ENCODE data around the gene SRY. TPM values are rescaled to one million over a fixed set of nuclear protein-coding genes. Genes with fewer than 3 reads are reported as not detected.

SRY gene
- total and polyA plus RNA-seq, 10 of the 15 experiments (the other 5 are each of a cell fraction or from before 2014, with no cell fraction given): not detected

DNA sequence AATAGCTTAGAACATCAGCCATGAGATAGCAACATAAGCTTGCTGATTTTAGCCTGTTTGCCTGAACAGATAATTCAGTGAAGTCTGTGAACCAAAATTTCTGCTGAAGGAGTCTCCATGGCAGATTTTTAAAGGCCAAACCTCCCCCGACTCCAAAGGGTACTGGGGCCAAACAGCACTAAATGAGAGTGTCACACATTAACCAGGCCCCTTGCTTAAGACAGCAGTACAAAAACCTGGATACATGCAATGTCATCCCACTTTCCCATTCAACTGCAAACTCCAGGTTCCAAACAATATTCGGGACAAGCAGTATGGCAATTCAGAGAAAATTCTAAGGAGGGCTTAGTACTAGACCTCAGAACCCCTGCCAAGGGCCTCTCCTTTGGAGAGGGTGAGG is 49.6 kb upstream of the SRY start:
- no CpG with 5 or more reads among the region's 2 CpGs for WGBS (ENCODE audit: insufficient coverage, insufficient replicate concordance, low lambda C conversion rate, missing lambda C conversion rate)
- no peak for FAIRE-seq
- POLR2A ChIA-PET: no interaction called here

GRCh38 chrY:2835230-2835629 is 47.7 kb upstream of the SRY start:
- H3K36me3 ChIP-seq (ENCODE audit: control insufficient read depth in 2 of 2, insufficient read depth in 2 of 2, low read length in 1 of 2): no peaks in the 10 kb centered on the region
- no peak overlapping the region for H3K4me2 ChIP-seq (ENCODE audit: control insufficient read depth, insufficient read depth)
- H3K79me2 ChIP-seq (ENCODE audit: control insufficient read depth, insufficient read depth, low read length): no peaks in the 10 kb centered on the region
- no peak for ATAC-seq
- H3K4me3 ChIP-seq: no peak overlapping the region
- H2AFZ ChIP-seq (ENCODE audit: control insufficient read depth, low read depth, low read length): no peak overlapping the region
- ChIA-PET RAD21 (ENCODE audit: unreplicated experiment) (no interaction called here), CTCF (no interaction called here), POLR2A (no interaction called here), SMC1A (ENCODE audit: uncharacterized antibody, unreplicated experiment) (no interaction called here)
- no peaks in the 10 kb centered on the region for H3K9me3 ChIP-seq (replicated peaks; ENCODE audit: control insufficient read depth, insufficient read depth, low read length)
- no peak overlapping the region for H3K9ac ChIP-seq (ENCODE audit: control insufficient read depth, insufficient read depth, low read length)
- no peaks in the 10 kb centered on the region for H3K27me3 ChIP-seq (replicated peaks in 1 of 2; ENCODE audit: control insufficient read depth in 2 of 2, insufficient read depth in 2 of 2, low read length in 1 of 2)
- BruUV-seq (replicated peaks): no TSS peak
- H4K20me1 ChIP-seq (ENCODE audit: control insufficient read depth, insufficient read depth): no peaks in the 10 kb centered on the region
- DNase-seq (ENCODE audit: low read depth, low spot score): no peak
- intact Hi-C loops (cut with micrococcal nuclease; ENCODE audit: unreplicated experiment) (no loop called here), in situ Hi-C loops (cut with MboI) (no loop called here)
- no peak overlapping the region for H3K27ac ChIP-seq (ENCODE audit: control insufficient read depth, insufficient read depth)
- no peaks in the 10 kb centered on the region for H3K4me1 ChIP-seq (ENCODE audit: control insufficient read depth, insufficient read depth, low read length)
- FAIRE-seq: no peak
- TF ChIP-seq EZH2 (IDR thresholded peaks at IDR 0.05; ENCODE audit: borderline replicate concordance, control insufficient read depth, low read depth, low read length) (no peak), PBX3 (IDR thresholded peaks at IDR 0.05; ENCODE audit: insufficient replicate concordance, low read depth, low read length) (no peak), CBX5 (IDR thresholded peaks at IDR 0.05; ENCODE audit: low read depth) (no peak), RFX5 (IDR thresholded peaks at IDR 0.05; ENCODE audit: low read depth, low read length) (no peak), BACH1 (IDR thresholded peaks at IDR 0.05; ENCODE audit: borderline replicate concordance) (no peak), TBL1XR1 (IDR thresholded peaks at IDR 0.05; ENCODE audit: low read depth, low read length) (no peak), PML (IDR thresholded peaks at IDR 0.05; ENCODE audit: low read length) (no peak)
- TF ChIP-seq, protein P1, sequence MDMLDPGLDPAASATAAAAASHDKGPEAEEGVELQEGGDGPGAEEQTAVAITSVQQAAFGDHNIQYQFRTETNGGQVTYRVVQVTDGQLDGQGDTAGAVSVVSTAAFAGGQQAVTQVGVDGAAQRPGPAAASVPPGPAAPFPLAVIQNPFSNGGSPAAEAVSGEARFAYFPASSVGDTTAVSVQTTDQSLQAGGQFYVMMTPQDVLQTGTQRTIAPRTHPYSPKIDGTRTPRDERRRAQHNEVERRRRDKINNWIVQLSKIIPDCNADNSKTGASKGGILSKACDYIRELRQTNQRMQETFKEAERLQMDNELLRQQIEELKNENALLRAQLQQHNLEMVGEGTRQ (IDR thresholded peaks at IDR 0.05; ENCODE audit: borderline replicate concordance, low read depth, low read length): no peak
- TF ChIP-seq, protein P2, sequence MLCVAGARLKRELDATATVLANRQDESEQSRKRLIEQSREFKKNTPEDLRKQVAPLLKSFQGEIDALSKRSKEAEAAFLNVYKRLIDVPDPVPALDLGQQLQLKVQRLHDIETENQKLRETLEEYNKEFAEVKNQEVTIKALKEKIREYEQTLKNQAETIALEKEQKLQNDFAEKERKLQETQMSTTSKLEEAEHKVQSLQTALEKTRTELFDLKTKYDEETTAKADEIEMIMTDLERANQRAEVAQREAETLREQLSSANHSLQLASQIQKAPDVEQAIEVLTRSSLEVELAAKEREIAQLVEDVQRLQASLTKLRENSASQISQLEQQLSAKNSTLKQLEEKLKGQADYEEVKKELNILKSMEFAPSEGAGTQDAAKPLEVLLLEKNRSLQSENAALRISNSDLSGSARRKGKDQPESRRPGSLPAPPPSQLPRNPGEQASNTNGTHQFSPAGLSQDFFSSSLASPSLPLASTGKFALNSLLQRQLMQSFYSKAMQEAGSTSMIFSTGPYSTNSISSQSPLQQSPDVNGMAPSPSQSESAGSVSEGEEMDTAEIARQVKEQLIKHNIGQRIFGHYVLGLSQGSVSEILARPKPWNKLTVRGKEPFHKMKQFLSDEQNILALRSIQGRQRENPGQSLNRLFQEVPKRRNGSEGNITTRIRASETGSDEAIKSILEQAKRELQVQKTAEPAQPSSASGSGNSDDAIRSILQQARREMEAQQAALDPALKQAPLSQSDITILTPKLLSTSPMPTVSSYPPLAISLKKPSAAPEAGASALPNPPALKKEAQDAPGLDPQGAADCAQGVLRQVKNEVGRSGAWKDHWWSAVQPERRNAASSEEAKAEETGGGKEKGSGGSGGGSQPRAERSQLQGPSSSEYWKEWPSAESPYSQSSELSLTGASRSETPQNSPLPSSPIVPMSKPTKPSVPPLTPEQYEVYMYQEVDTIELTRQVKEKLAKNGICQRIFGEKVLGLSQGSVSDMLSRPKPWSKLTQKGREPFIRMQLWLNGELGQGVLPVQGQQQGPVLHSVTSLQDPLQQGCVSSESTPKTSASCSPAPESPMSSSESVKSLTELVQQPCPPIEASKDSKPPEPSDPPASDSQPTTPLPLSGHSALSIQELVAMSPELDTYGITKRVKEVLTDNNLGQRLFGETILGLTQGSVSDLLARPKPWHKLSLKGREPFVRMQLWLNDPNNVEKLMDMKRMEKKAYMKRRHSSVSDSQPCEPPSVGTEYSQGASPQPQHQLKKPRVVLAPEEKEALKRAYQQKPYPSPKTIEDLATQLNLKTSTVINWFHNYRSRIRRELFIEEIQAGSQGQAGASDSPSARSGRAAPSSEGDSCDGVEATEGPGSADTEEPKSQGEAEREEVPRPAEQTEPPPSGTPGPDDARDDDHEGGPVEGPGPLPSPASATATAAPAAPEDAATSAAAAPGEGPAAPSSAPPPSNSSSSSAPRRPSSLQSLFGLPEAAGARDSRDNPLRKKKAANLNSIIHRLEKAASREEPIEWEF (IDR thresholded peaks at IDR 0.05; ENCODE audit: insufficient replicate concordance, low read depth, low read length): no peak

More for the DNA sequence above, 49.6 kb upstream of the SRY start:
- no peaks in the 10 kb centered on the region for H3K9me3 ChIP-seq (replicated peaks; ENCODE audit: control insufficient read depth, insufficient read depth, low read length)
- H3K27ac ChIP-seq (ENCODE audit: control insufficient read depth, insufficient read depth): no peak overlapping the region
- TF ChIP-seq SREBF2 (IDR thresholded peaks at IDR 0.05; ENCODE audit: low read length) (no peak), FOS (IDR thresholded peaks at IDR 0.05; ENCODE audit: borderline replicate concordance, extremely low read depth, insufficient read length) (no peak), NFYB (IDR thresholded peaks at IDR 0.05; ENCODE audit: insufficient read depth, low read depth, low read length) (no peak), YBX1 (IDR thresholded peaks at IDR 0.05) (no peak), MXI1 (IDR thresholded peaks at IDR 0.05; ENCODE audit: low read depth, low read length) (no peak), POLR2AphosphoS5 (IDR thresholded peaks at IDR 0.05; ENCODE audit: low read length) (no peak), RBBP5 (conservative IDR thresholded peaks at IDR 0.05) (no peak)
- no peak overlapping the region for H3K4me3 ChIP-seq
- no peaks in the 10 kb centered on the region for H3K27me3 ChIP-seq (replicated peaks in 1 of 2; ENCODE audit: control insufficient read depth in 2 of 2, insufficient read depth in 2 of 2, low read length in 1 of 2)
- no peak overlapping the region for H3K4me2 ChIP-seq (ENCODE audit: control insufficient read depth, insufficient read depth)
- intact Hi-C loops (cut with micrococcal nuclease; ENCODE audit: unreplicated experiment) (no loop called here), in situ Hi-C loops (cut with MboI) (no loop called here)
- ChIA-PET SMC1A (ENCODE audit: uncharacterized antibody, unreplicated experiment) (no interaction called here), CTCF (no interaction called here), RAD21 (ENCODE audit: unreplicated experiment) (no interaction called here)
- H3K4me1 ChIP-seq (ENCODE audit: control insufficient read depth, insufficient read depth, low read length): no peaks in the 10 kb centered on the region
- H2AFZ ChIP-seq (ENCODE audit: control insufficient read depth, low read depth, low read length): no peak overlapping the region
- no peaks in the 10 kb centered on the region for H4K20me1 ChIP-seq (ENCODE audit: control insufficient read depth, insufficient read depth)
- H3K36me3 ChIP-seq (ENCODE audit: control insufficient read depth in 2 of 2, insufficient read depth in 2 of 2, low read length in 1 of 2): no peaks in the 10 kb centered on the region
- ATAC-seq: no peak
- H3K9ac ChIP-seq (ENCODE audit: control insufficient read depth, insufficient read depth, low read length): no peak overlapping the region
- no peak for DNase-seq (ENCODE audit: low read depth, low spot score)
- no TSS peak for BruUV-seq (replicated peaks)
- no peaks in the 10 kb centered on the region for H3K79me2 ChIP-seq (ENCODE audit: control insufficient read depth, insufficient read depth, low read length)
